SU-DHL-6 (cell line): Measurements from ENCODE around the gene KRTAP10-4.

Experiments used
- H2AFZ ChIP-seq: fragments of 200-600 bp; sonication (generic); 2 replicates; pipeline ENCODE4 v1.6.1; 2014; ENCODE audit warnings: low read depth, mild to moderate bottlenecking, moderate library complexity, mixed read lengths, antibody characterized with exemption, low read length; ENCODE audit not compliant: severe bottlenecking
- H3F3A ChIP-seq: fragments of 200-600 bp; shearing (Covaris generic); 2 replicates; pipeline ENCODE4 v1.6.0; 2016; ENCODE audit warnings: antibody characterized with exemption, mild to moderate bottlenecking; ENCODE audit not compliant: insufficient read depth
- H3K27ac ChIP-seq: fragments of 200-600 bp; sonication (generic); 2 replicates; pipeline ENCODE4 v1.5.1; 2016; ENCODE audit warnings: low read depth, mild to moderate bottlenecking, low read length, moderate library complexity, mixed read lengths
- H3K27me3 ChIP-seq: fragments of 200-600 bp; sonication (generic), shearing (Covaris generic); 2 replicates; pipeline ENCODE4 v1.6.0; 2014; ENCODE audit warnings: mild to moderate bottlenecking, low read length
- H3K36me3 ChIP-seq: fragments of 200-600 bp; sonication (generic); 2 replicates; pipeline ENCODE4 v1.6.1; 2014; ENCODE audit warnings: mild to moderate bottlenecking, low read length, mixed read lengths
- H3K4me2 ChIP-seq: fragments of 300-600, 200-600 bp; shearing (Covaris generic), sonication (generic); 2 replicates; pipeline ENCODE4 v1.6.0; 2014; ENCODE audit warnings: low read length, low read depth, mild to moderate bottlenecking; ENCODE audit not compliant: poor library complexity, severe bottlenecking
- H3K4me3 ChIP-seq: fragments of 200-600 bp; sonication (generic); 2 replicates; pipeline ENCODE4 v1.5.1; 2014; ENCODE audit warnings: antibody characterized with exemption, low read length, mild to moderate bottlenecking, mixed read lengths; ENCODE audit not compliant: insufficient read depth, poor library complexity, severe bottlenecking
- H3K79me2 ChIP-seq: fragments of 200-600 bp; sonication (generic); 2 replicates; pipeline ENCODE4 v1.6.1; 2014; ENCODE audit warnings: mild to moderate bottlenecking, low read length, moderate library complexity; ENCODE audit not compliant: insufficient read depth
- H3K9ac ChIP-seq: fragments of 200-600 bp; sonication (generic); 2 replicates; pipeline ENCODE4 v1.7.0; 2014; ENCODE audit warnings: mild to moderate bottlenecking, low read length
- H3K9me2 ChIP-seq: fragments of 200-600 bp; sonication (generic); replicated peaks from 2 replicates; pipeline ENCODE4 v1.6.1; 2014; ENCODE audit warnings: low read length; ENCODE audit not compliant: insufficient read depth
- H3K9me3 ChIP-seq: fragments of 200-600 bp; sonication (generic); 2 replicates; pipeline ENCODE4 v1.6.1; 2014; ENCODE audit warnings: low read length, mixed read lengths; ENCODE audit not compliant: insufficient read depth
- H4K20me1 ChIP-seq: fragments of 200-600 bp; sonication (generic); 2 replicates; pipeline ENCODE4 v1.6.1; 2014; ENCODE audit warnings: low read depth, mild to moderate bottlenecking, antibody characterized with exemption, low read length, moderate library complexity, mixed read lengths
- CTCF ChIP-seq: fragments of 200-600 bp; sonication (generic); IDR thresholded peaks from one replicate; pipeline ENCODE4 v1.5.1; 2017; ENCODE audit warnings: antibody characterized with exemption, mild to moderate bottlenecking, low read length, moderate library complexity; ENCODE audit not compliant: insufficient read depth, poor library complexity, severe bottlenecking
- EZH2phosphoT487 ChIP-seq: fragments of 200-600 bp; sonication (generic), shearing (Covaris generic); conservative IDR thresholded peaks from 2 replicates; pipeline ENCODE4 v1.6.1; 2018; ENCODE audit warnings: mild to moderate bottlenecking, antibody characterized with exemption, low read length, moderate library complexity, mixed read lengths

KRTAP10-4 gene

GRCh38 chr21:44526096-44526997 is 47.2 kb upstream of the KRTAP10-4 start:
- no peaks in the 10 kb centered on the region for H4K20me1 ChIP-seq
- H3F3A ChIP-seq, result no peaks in the 10 kb centered on the region
- no peaks in the 10 kb centered on the region for H3K9me2 ChIP-seq
- no peak overlapping the region for H3K27ac ChIP-seq
- no peak for TF ChIP-seq EZH2phosphoT487
- no peak for TF ChIP-seq CTCF
- H3K9me3 ChIP-seq, result peaks cover 16% of the 10 kb centered on the region; the same call in 1 of the 2 replicates
- no peak overlapping the region for H3K9ac ChIP-seq
- no peaks in the 10 kb centered on the region for H3K79me2 ChIP-seq
- no peaks in the 10 kb centered on the region for H3K36me3 ChIP-seq
- H3K27me3 ChIP-seq, result no peaks in the 10 kb centered on the region
- no peak overlapping the region for H3K4me2 ChIP-seq
- no peak overlapping the region for H2AFZ ChIP-seq
- no peak overlapping the region for H3K4me3 ChIP-seq

GRCh38 chr21:44527156-44527982 is 46.2 kb upstream of the KRTAP10-4 start:
- Histone ChIP-seq H3K4me3 (no peak overlapping the region), H4K20me1 (no peaks in the 10 kb centered on the region), H3K4me2 (no peak overlapping the region), H3K9ac (no peak overlapping the region), H3K9me2 (no peaks in the 10 kb centered on the region), H2AFZ (no peak overlapping the region), H3K79me2 (no peaks in the 10 kb centered on the region), H3K27ac (no peak overlapping the region), H3K9me3 (peaks cover 16% of the 10 kb centered on the region; the same call in 1 of the 2 replicates), H3F3A (no peaks in the 10 kb centered on the region), H3K27me3 (no peaks in the 10 kb centered on the region), H3K36me3 (no peaks in the 10 kb centered on the region)
- no peak for TF ChIP-seq EZH2phosphoT487
- no peak for TF ChIP-seq CTCF

GRCh38 chr21:44527983-44528633 is 45.4 kb upstream of the KRTAP10-4 start:
- H3K4me2 ChIP-seq, result no peak overlapping the region
- H4K20me1 ChIP-seq, result no peaks in the 10 kb centered on the region
- no peak overlapping the region for H2AFZ ChIP-seq
- no peaks in the 10 kb centered on the region for H3F3A ChIP-seq
- no peak overlapping the region for H3K9ac ChIP-seq
- no peak for TF ChIP-seq CTCF
- no peak for TF ChIP-seq EZH2phosphoT487
- peaks cover 16% of the 10 kb centered on the region; the same call in 1 of the 2 replicates for H3K9me3 ChIP-seq
- H3K4me3 ChIP-seq, result no peak overlapping the region
- H3K9me2 ChIP-seq, result no peaks in the 10 kb centered on the region
- no peaks in the 10 kb centered on the region for H3K27me3 ChIP-seq
- H3K36me3 ChIP-seq, result no peaks in the 10 kb centered on the region
- no peaks in the 10 kb centered on the region for H3K79me2 ChIP-seq
- H3K27ac ChIP-seq, result no peak overlapping the region
